WTC11 (cell line): ENCODE data around the gene METTL18.

Experiments
- CTCF ChIP-seq: fragments of 200-600 bp; IDR thresholded peaks from 2 replicates; pipeline ENCODE4 v1.8.0; 2022; ENCODE audit warnings: antibody characterized with exemption
- ESRRA ChIP-seq: sonication (generic); formaldehyde crosslinking; IDR thresholded peaks from 2 replicates; pipeline ENCODE4 v1.8.1; 2022; ENCODE audit warnings: mild to moderate bottlenecking, missing genetic modification reagents, borderline replicate concordance
- SP1 ChIP-seq: sonication (generic); formaldehyde crosslinking; conservative IDR thresholded peaks from 2 replicates; pipeline ENCODE4 v1.8.1; 2022; ENCODE audit warnings: missing genetic modification reagents
- ZNF138 ChIP-seq: sonication (generic); formaldehyde crosslinking; conservative IDR thresholded peaks from 2 replicates; pipeline ENCODE4 v1.8.1; 2022; ENCODE audit warnings: mild to moderate bottlenecking, moderate library complexity, missing genetic modification reagents
- ZNF317 ChIP-seq: sonication (generic); formaldehyde crosslinking; IDR thresholded peaks from 2 replicates; pipeline ENCODE4 v1.8.1; 2023; ENCODE audit warnings: low read depth, mild to moderate bottlenecking, moderate library complexity, missing genetic modification reagents, borderline replicate concordance
- TF ChIP-seq, protein P1 (sequence below): sonication (generic); formaldehyde crosslinking; IDR thresholded peaks from 2 replicates; pipeline ENCODE4 v1.8.0; 2022; ENCODE audit warnings: mild to moderate bottlenecking, missing genetic modification reagents
- TF ChIP-seq, protein P2 (sequence below): sonication (generic); formaldehyde crosslinking; IDR thresholded peaks from 2 replicates; pipeline ENCODE4 v1.8.1; 2023; ENCODE audit warnings: mild to moderate bottlenecking, missing genetic modification reagents

- TF ChIP-seq CTCF: no peak
- TF ChIP-seq, protein P1, sequence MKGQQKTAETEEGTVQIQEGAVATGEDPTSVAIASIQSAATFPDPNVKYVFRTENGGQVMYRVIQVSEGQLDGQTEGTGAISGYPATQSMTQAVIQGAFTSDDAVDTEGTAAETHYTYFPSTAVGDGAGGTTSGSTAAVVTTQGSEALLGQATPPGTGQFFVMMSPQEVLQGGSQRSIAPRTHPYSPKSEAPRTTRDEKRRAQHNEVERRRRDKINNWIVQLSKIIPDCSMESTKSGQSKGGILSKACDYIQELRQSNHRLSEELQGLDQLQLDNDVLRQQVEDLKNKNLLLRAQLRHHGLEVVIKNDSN: no peak
- TF ChIP-seq, protein P2, sequence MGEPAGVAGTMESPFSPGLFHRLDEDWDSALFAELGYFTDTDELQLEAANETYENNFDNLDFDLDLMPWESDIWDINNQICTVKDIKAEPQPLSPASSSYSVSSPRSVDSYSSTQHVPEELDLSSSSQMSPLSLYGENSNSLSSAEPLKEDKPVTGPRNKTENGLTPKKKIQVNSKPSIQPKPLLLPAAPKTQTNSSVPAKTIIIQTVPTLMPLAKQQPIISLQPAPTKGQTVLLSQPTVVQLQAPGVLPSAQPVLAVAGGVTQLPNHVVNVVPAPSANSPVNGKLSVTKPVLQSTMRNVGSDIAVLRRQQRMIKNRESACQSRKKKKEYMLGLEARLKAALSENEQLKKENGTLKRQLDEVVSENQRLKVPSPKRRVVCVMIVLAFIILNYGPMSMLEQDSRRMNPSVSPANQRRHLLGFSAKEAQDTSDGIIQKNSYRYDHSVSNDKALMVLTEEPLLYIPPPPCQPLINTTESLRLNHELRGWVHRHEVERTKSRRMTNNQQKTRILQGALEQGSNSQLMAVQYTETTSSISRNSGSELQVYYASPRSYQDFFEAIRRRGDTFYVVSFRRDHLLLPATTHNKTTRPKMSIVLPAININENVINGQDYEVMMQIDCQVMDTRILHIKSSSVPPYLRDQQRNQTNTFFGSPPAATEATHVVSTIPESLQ (CRISPR knock-in tag): no peak
- no peak for TF ChIP-seq SP1 (CRISPR knock-in tag)
- no peak for TF ChIP-seq ZNF138 (CRISPR knock-in tag)
- no peak for TF ChIP-seq ESRRA (CRISPR knock-in tag)
- TF ChIP-seq ZNF317 (CRISPR knock-in tag): no peak
These were observed 15.6 kb downstream of the METTL18 start for GRCh38 chr1:169779150-169779549.
